Skeletal muscle satellite cell (primary cell): ENCODE measurements around the gene CLIC1.

Source experiments
- H3K27me3 ChIP-seq: 2 replicates; pipeline ENCODE4 v1.7.0; 2013; ENCODE audit warnings: low read length; ENCODE audit not compliant: control insufficient read depth, insufficient read depth
- H3K36me3 ChIP-seq: 2 replicates; pipeline ENCODE4 v1.7.0; 2013; ENCODE audit warnings: mild to moderate bottlenecking, control low read depth, low read length; ENCODE audit not compliant: insufficient read depth
- H3K4me1 ChIP-seq: 2 replicates; pipeline ENCODE4 v1.7.0; 2013; ENCODE audit warnings: low read length; ENCODE audit not compliant: control insufficient read depth, insufficient read depth
- H3K4me2 ChIP-seq: 2 replicates; pipeline ENCODE4 v1.7.0; 2013; ENCODE audit warnings: mild to moderate bottlenecking, low read length
- H3K4me3 ChIP-seq: 2 replicates; pipeline ENCODE4 v1.7.0; 2013; ENCODE audit warnings: low read length
- H3K9ac ChIP-seq: 2 replicates; pipeline ENCODE4 v1.7.0; 2013; ENCODE audit warnings: mild to moderate bottlenecking, low read depth, low read length, moderate library complexity
- H3K9me3 ChIP-seq: replicated peaks from 2 replicates; pipeline ENCODE4 v1.7.0; 2013; ENCODE audit warnings: mild to moderate bottlenecking, control low read depth, low read length

The CLIC1 gene

DNA sequence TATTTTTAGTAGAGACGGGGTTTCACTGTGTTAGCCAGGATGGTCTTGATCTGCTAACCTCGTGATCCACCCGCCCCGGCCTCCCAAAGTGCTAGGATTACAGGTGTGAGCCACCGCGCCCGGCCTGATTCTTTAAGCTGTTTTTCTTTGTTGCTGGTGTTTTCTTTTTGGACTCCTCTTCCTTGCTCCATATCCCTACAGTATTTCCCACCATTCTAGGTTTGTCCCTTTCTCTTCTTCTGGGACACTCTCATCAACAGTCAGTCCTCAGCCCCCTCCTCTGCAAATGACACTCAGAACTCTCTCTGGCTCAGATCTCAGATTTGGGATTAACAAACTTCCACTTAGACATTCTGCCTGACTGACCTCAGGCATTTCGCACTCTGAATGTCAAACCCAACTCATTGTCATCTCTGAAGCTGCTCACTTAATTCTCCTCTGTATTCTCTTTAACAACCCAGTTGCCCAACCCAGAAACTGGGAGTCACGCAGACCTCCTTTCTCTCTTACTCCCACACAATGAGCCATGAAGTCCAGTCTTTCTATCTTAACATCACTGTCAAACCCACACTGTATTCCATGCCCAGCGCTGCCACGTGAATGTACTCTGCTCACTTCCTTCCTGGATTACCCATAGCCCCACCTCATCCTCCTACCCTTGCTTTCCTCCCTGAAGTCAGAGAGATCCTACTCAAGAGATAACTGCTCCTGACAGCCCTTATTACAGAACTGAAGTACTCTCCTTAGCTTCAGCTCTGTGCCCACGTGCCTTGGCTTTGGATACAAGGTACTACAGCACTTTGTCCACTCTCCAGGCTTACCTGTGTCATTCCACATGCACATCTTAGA is 10.6 kb downstream of the CLIC1 start:
- peaks cover 31% of the 10 kb centered on the region for H3K36me3 ChIP-seq
- H3K4me1 ChIP-seq, result peaks cover 13% of the 10 kb centered on the region
- H3K9me3 ChIP-seq, result no peaks in the 10 kb centered on the region
- no peak overlapping the region for H3K4me3 ChIP-seq
- H3K4me2 ChIP-seq, result no peak overlapping the region
- no peak overlapping the region for H3K9ac ChIP-seq
- no peaks in the 10 kb centered on the region for H3K27me3 ChIP-seq

DNA sequence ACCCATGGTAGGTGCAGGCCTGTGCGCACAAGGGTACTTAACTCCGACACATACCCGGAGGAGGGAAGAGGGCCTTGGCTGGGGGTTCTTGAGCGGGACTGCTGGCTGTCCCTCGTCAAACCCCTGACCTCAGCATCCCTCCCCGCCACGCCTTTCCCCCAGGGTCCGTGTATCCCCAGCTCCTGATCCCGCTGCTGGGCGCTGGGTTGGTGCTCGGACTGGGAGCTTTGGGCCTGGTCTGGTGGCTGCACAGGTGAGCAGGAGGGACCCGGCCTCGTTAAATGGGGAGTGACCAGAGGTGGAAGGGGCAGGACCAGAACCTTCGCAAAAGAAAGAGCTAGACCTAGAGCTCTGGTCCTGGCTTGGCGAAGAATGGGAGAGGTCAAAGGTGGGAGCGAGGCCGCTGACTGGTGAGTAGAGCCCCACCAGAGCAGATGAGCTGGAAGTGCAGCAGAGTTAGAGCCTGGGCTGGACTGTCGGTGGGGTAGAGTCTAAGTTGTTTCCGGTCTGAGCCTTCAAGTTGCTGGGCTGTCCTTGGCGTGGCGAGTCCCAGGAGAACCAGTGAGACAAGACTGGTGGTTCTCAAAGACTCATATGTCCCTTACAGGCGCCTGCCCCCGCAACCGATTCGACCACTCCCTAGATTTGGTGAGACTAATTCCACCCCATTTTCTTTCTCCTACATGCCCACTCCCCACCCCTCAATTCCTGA is 12.2 kb downstream of the CLIC1 start:
- H3K9ac ChIP-seq, result no peak overlapping the region

DNA sequence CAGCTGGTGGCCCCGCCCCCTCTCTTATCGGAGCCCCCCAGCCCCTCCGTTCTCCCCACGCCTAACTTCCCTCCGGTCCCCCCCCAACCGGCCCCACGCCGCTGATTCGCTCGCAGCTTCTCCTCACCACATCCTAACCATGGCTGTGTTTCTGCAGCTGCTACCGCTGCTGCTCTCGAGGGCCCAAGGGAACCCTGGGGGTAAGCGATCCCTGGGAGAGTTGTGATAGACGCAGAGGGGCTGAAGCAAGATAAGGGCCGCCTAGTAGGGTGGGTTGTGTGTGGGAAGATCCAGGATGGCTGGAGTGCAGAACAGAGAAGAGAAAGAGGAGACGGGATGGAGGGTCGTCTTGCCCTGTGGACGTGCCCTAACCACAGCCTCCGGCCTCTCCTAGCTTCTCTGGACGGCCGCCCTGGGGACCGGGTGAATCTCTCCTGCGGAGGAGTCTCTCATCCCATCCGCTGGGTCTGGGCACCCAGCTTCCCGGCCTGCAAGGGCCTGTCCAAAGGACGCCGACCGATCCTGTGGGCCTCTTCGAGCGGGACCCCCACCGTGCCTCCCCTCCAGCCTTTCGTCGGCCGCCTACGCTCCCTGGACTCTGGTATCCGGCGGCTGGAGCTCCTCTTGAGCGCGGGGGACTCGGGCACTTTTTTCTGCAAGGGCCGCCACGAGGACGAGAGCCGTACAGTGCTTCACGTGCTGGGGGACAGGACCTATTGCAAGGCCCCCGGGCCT is 12.9 kb downstream of the CLIC1 start, which contains the start of gene MPIG6B:
Gene MPIG6B, plus strand, starts transcription at position 129 of the 735 bp plus-strand sequence. Its CDS starts 11 bp downstream, at position 140.
- peaks cover 25% of the 10 kb centered on the region for H3K36me3 ChIP-seq
- H3K9me3 ChIP-seq, result no peaks in the 10 kb centered on the region
- no peak within 1 kb of the TSS for H3K9ac ChIP-seq
- no peaks in the 10 kb centered on the region for H3K27me3 ChIP-seq
- no peak within 1 kb of the TSS for H3K4me2 ChIP-seq
- peaks cover 1% of the 10 kb centered on the region for H3K4me1 ChIP-seq
- H3K4me3 ChIP-seq, result no peak within 1 kb of the TSS

More for the DNA sequence above, 12.2 kb downstream of the CLIC1 start:
- Histone ChIP-seq H3K9me3 (no peaks in the 10 kb centered on the region), H3K4me3 (no peak overlapping the region), H3K4me2 (no peak overlapping the region), H3K4me1 (peaks cover 7% of the 10 kb centered on the region), H3K27me3 (no peaks in the 10 kb centered on the region), H3K36me3 (peaks cover 25% of the 10 kb centered on the region)

DNA sequence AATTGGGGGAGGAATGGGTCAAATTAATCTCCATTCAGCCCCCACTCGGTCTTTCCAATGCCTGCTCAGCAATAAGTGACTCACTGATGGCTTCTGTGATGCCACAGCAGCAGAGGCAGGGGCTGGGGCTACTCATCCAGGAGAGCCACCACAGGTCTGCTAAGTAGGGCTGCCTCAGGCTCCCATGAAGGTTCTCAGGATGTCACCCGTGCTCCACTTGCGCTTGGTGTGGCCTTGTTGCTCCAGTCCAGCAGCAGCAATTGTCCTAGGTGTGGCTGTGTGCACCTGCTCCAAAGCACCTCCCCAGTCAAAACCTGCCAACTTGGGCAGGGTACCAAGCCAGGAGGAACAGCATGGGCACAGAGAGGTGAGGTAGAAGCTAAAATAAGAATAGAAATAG is 14.2 kb downstream of the CLIC1 start:
- peaks cover 16% of the 10 kb centered on the region for H3K36me3 ChIP-seq
- H3K9ac ChIP-seq, result no peak overlapping the region
- no peaks in the 10 kb centered on the region for H3K9me3 ChIP-seq
- H3K4me3 ChIP-seq, result no peak overlapping the region
- no peak overlapping the region for H3K4me2 ChIP-seq
- H3K27me3 ChIP-seq, result no peaks in the 10 kb centered on the region
- no peaks in the 10 kb centered on the region for H3K4me1 ChIP-seq

DNA sequence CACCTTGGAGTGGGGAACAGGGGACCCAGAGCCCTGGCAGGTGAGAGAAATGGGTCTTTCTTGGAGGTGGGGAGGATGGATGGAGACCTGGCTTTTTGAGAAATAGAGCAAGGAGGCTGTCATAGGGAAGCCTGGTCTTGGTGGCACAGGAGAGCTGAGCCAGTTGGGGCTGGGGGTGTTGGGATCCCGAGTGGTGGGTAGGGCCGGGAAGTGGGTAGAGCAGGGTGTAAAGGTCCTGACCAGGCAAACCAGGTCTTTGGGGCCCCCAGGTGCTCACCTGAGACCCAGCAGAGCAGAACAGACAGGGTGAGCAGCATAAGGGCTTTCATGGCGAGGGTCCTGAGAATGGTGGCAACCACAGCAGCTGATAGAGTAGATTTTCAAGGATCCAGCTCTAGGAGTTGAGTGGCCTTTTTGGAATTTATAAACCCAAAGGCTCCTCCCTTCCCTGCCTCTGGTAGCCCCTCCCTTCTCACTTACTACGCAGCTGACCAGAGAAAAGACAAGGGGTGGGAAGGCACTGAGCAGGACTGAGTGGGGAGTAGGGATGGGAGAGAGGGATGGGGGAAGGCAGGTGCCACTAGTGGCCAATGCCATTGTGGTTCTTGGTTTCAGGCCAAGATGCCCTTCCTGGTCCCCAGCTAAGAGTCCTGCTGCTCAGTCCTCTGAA is 14.8 kb downstream of the CLIC1 start, which contains the start of gene LY6G6C:
Gene LY6G6C, minus strand, starts transcription at position 396 of the 670 bp plus-strand sequence. Its CDS starts 67 bp downstream, at position 329.
- H3K9ac ChIP-seq, result no peak within 1 kb of the TSS
- H3K4me2 ChIP-seq, result no peak within 1 kb of the TSS
- H3K36me3 ChIP-seq, result peaks cover 10% of the 10 kb centered on the region
- no peak within 1 kb of the TSS for H3K4me3 ChIP-seq
- H3K27me3 ChIP-seq, result no peaks in the 10 kb centered on the region
- H3K4me1 ChIP-seq, result no peaks in the 10 kb centered on the region
- no peaks in the 10 kb centered on the region for H3K9me3 ChIP-seq

DNA sequence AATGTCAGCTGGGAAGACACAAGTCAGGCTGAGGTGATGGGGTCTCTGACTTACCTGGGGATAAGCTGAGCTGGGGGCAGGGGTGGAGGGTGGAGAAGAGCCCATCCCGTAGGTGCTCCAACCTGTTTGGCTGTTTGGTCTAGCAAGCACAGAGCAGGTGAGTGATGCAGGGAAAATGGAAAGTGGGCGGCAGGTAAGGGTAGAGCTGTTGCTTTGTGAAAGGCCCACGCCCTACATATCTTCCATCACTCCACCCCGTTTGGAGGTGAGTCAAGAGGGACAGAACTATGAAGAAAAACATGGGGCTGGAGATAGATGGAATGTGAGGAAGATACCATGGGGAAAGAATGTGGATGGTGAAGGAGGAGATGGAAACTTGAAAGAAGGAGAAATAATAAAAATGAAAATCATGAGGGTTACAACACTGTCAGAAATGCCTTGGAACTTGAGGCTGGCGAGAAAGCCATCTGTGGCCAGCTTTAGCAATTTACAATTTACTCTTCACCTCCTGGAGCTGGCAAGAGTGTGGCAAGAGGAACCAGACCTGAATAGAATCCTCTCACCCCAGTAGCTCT is 16.0 kb downstream of the CLIC1 start:
- H3K4me1 ChIP-seq, result no peaks in the 10 kb centered on the region
- H3K27me3 ChIP-seq, result no peaks in the 10 kb centered on the region
- no peak overlapping the region for H3K4me3 ChIP-seq
- H3K4me2 ChIP-seq, result no peak overlapping the region
- no peak overlapping the region for H3K9ac ChIP-seq
- no peaks in the 10 kb centered on the region for H3K9me3 ChIP-seq
- no peaks in the 10 kb centered on the region for H3K36me3 ChIP-seq

DNA sequence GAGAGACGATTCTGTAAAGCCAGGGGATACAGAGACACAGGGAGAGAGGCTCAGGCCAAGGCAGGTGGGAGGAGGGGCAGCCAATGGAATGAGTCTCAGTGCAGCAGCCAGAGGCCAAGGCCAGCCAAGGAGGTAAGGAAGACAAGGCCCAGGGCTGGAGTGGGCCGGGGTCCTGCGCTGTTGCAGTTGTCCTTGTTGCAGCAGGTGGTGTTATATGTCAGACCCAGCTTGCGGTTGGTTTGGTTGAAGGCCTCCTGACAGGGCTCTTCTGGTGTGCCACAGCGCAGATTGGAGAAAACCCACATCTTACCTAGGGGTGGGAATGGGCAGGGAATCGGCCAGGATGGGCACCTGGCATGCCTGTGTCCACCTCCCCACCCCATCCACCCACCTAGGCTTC is 17.3 kb downstream of the CLIC1 start:
- Histone ChIP-seq H3K27me3 (no peaks in the 10 kb centered on the region), H3K4me3 (no peak overlapping the region), H3K4me2 (no peak overlapping the region), H3K9ac (no peak overlapping the region), H3K36me3 (no peaks in the 10 kb centered on the region), H3K4me1 (no peaks in the 10 kb centered on the region), H3K9me3 (no peaks in the 10 kb centered on the region)

DNA sequence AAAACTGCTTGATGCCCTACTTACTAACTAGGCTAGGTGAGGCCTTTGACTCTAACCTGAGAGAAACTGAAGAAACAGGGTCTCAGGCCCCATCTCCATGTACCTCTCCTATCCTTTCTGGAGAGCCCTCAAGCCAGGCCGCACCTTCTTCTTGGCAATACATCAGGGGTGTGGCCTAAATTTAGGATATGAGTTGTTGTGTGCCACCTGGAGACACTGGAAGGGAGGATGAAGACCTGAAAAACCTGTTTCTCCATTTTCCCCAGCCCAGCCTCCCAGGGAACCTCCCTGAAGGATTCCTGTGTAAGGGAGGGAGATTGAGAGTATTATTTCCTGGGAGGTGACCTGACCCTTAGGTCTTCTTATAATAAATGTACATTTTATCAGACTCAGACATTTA is 18.1 kb downstream of the CLIC1 start:
- Histone ChIP-seq H3K27me3 (peaks cover 1% of the 10 kb centered on the region), H3K4me1 (no peaks in the 10 kb centered on the region), H3K4me2 (no peak overlapping the region), H3K4me3 (no peak overlapping the region), H3K9ac (no peak overlapping the region), H3K9me3 (no peaks in the 10 kb centered on the region), H3K36me3 (no peaks in the 10 kb centered on the region)

DNA sequence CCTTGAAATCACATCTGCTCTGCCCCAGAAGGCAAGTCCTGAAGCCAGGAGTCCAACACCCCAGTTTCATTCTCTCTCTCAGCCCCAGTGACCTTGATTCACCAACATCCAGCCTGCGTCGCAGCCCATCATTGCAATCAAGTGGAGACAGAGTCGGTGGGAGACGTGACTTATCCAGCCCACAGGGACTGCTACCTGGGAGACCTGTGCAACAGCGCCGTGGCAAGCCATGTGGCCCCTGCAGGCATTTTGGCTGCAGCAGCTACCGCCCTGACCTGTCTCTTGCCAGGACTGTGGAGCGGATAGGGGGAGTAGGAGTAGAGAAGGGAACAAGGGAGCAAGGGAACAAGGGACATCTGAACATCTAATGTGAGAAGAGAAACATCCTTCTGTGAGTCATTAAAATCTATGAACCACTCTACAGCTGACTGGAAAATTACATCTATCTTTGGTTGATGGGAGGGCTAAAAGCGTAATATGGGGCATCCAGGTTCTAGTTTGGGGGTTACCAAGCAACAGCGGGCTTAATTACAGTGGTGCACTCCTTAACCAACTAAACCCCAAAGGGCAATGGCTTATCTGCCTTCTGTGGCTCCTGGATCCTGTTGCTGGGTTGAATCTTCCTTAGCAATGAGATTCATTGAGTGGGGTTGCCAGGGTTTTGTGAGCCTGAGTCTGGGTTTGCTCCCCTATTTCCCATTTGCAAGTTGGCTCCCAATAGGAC is 18.7 kb downstream of the CLIC1 start:
- Histone ChIP-seq H3K27me3 (peaks cover 4% of the 10 kb centered on the region), H3K9ac (no peak overlapping the region), H3K4me1 (no peaks in the 10 kb centered on the region), H3K4me2 (no peak overlapping the region), H3K36me3 (no peaks in the 10 kb centered on the region), H3K4me3 (no peak overlapping the region), H3K9me3 (no peaks in the 10 kb centered on the region)
